HL-60 (cell line): ENCODE data around the gene REL.

Experiments used
- DNase-seq, 2 experiments: peaks; one replicate each; pipeline ENCODE4 v3.0.0-alpha.2; 2010 to 2020; ENCODE audit warnings: low read depth in 1 of 2, low spot score in 1 of 2
- H3K27ac ChIP-seq: fragments of 250-450 bp; sonication (Bioruptor Pico); replicated peaks from 2 replicates; pipeline ENCODE4 v1.5.1; 2020; ENCODE audit warnings: mild to moderate bottlenecking, moderate library complexity
- H3K27me3 ChIP-seq: fragments of 250-450 bp; sonication (Bioruptor Pico); 2 replicates; pipeline ENCODE4 v1.5.1; 2021; ENCODE audit warnings: mild to moderate bottlenecking, moderate library complexity; ENCODE audit not compliant: insufficient read depth, poor library complexity, severe bottlenecking
- H3K4me3 ChIP-seq: replicated peaks from 2 replicates; pipeline ENCODE4 v1.5.1; 2011; ENCODE audit warnings: mild to moderate bottlenecking, control low read depth, low read length; ENCODE audit not compliant: insufficient read depth
- CTCF ChIP-seq: IDR thresholded peaks from one replicate; pipeline ENCODE4 v1.5.1; 2011; ENCODE audit warnings: low read length, control low read depth, inconsistent platforms; ENCODE audit not compliant: insufficient read depth
- GABPA ChIP-seq: IDR thresholded peaks from 2 replicates; pipeline ENCODE4 v1.6.1; 2012; ENCODE audit warnings: low read depth
- POLR2AphosphoS5 ChIP-seq: IDR thresholded peaks from 2 replicates; pipeline ENCODE4 v1.6.1; 2012; ENCODE audit warnings: low read depth
- REST ChIP-seq: IDR thresholded peaks from 2 replicates; pipeline ENCODE4 v1.6.1; 2012; ENCODE audit warnings: low read depth; ENCODE audit not compliant: insufficient replicate concordance
- SPI1 ChIP-seq: IDR thresholded peaks from 2 replicates; pipeline ENCODE4 v1.6.1; 2012; ENCODE audit warnings: low read depth, mild to moderate bottlenecking, borderline replicate concordance

The REL gene

GRCh38 chr2:60948161-60948560 is 66.8 kb downstream of the REL start:
- Histone ChIP-seq H3K4me3 (no peak overlapping the region), H3K27ac (no peak overlapping the region), H3K27me3 (no peaks in the 10 kb centered on the region)
- DNase-seq = no peak
- TF ChIP-seq SPI1 = no peak
- no peak for TF ChIP-seq CTCF
- no peak for TF ChIP-seq POLR2AphosphoS5

- H3K27me3 ChIP-seq = no peaks in the 10 kb centered on the region
- TF ChIP-seq SPI1 = no peak
- no peak for TF ChIP-seq POLR2AphosphoS5
- TF ChIP-seq GABPA = no peak
- TF ChIP-seq REST = no peak
- TF ChIP-seq CTCF = no peak
- DNase-seq = no peak
- no peak overlapping the region for H3K27ac ChIP-seq
- no peak overlapping the region for H3K4me3 ChIP-seq
Measured at GRCh38 chr2:60948926-60949579, 67.7 kb downstream of the REL start.

GRCh38 chr2:60954139-60954538 is 72.8 kb downstream of the REL start:
- no peak for TF ChIP-seq SPI1
- no peak for TF ChIP-seq REST
- no peak for TF ChIP-seq CTCF
- no peak for TF ChIP-seq POLR2AphosphoS5
- TF ChIP-seq GABPA = no peak
- Histone ChIP-seq H3K4me3 (no peak overlapping the region), H3K27ac (no peak overlapping the region), H3K27me3 (no peaks in the 10 kb centered on the region)
- no peak for DNase-seq

GRCh38 chr2:60957224-60957623 is 75.8 kb downstream of the REL start:
- H3K27ac ChIP-seq = no peak overlapping the region
- H3K4me3 ChIP-seq = no peak overlapping the region
- no peak for DNase-seq
- no peak for TF ChIP-seq POLR2AphosphoS5
- TF ChIP-seq REST = no peak
- no peak for TF ChIP-seq GABPA
- no peak for TF ChIP-seq CTCF
- TF ChIP-seq SPI1 = no peak
- no peaks in the 10 kb centered on the region for H3K27me3 ChIP-seq
